Fibroblast of villous mesenchyme (primary cell): Measurements from ENCODE around the gene VPS37D. TPM values are rescaled to one million over a fixed set of nuclear protein-coding genes. Genes with fewer than 3 reads are reported as not detected.
"Not testable (repeated sequence)": the region's sequence is repeated elsewhere in the genome, so short reads cannot be mapped to it uniquely, and the experiment has no call there.

Experiments
- DNase-seq: peaks from one replicate; pipeline ENCODE4 v3.0.0-alpha.2; 2010; ENCODE audit warnings: low read depth
- H3K4me3 ChIP-seq: 2 replicates; pipeline ENCODE4 v1.5.1; 2011; ENCODE audit warnings: low read depth, mild to moderate bottlenecking, low read length
- CTCF ChIP-seq: IDR thresholded peaks from 2 replicates; pipeline ENCODE4 v1.5.1; 2012; ENCODE audit warnings: low read depth, mild to moderate bottlenecking, low read length; ENCODE audit not compliant: insufficient read depth
- total RNA-seq: library from RNA; depleted of rRNA; stranded (reverse); fragments of >200 nt; gene quantifications from 2 replicates; pipeline ENCODE4 v1.2.3, GENCODE V29; 2012

VPS37D gene
- total RNA-seq, 1 donor = 3.0 TPM

GRCh38 chr7:73646785-73647724, 20.6 kb upstream of the VPS37D start:
- H3K4me3 ChIP-seq = no peak overlapping the region
- no peak for DNase-seq
- no peak for TF ChIP-seq CTCF

GRCh38 chr7:73647725-73648592, 19.7 kb upstream of the VPS37D start:
- H3K4me3 ChIP-seq = peak overlapping the region; percentile 34
- no peak for DNase-seq
- TF ChIP-seq CTCF = no peak

- no peak for TF ChIP-seq CTCF
- no peak for DNase-seq
- H3K4me3 ChIP-seq = no peak overlapping the region
Measured at GRCh38 chr7:73648593-73649332, 18.9 kb upstream of the VPS37D start.

GRCh38 chr7:73649576-73649975, 18.1 kb upstream of the VPS37D start:
- no peak for TF ChIP-seq CTCF
- no peak overlapping the region for H3K4me3 ChIP-seq
- no peak for DNase-seq

- DNase-seq = no peak
- H3K4me3 ChIP-seq = no peak overlapping the region
- TF ChIP-seq CTCF = no peak
Measured at GRCh38 chr7:73650524-73650923, 17.1 kb upstream of the VPS37D start.

- no peak for TF ChIP-seq CTCF
- DNase-seq = no peak
- H3K4me3 ChIP-seq = no peak overlapping the region
Measured at GRCh38 chr7:73652541-73652949, 15.1 kb upstream of the VPS37D start.

- not testable (repeated sequence) for DNase-seq, H3K4me3 ChIP-seq
Measured at GRCh38 chr7:73655309-73655708, 12.3 kb upstream of the VPS37D start.
